NCI-H128 (cell line): ENCODE results near the gene EPX.

Experiments used
- DNase-seq: peaks from one replicate; lab custom pipeline; 2025; ENCODE audit not compliant: unreplicated experiment; lab: John Stamatoyannopoulos, UW

The EPX gene

DNA sequence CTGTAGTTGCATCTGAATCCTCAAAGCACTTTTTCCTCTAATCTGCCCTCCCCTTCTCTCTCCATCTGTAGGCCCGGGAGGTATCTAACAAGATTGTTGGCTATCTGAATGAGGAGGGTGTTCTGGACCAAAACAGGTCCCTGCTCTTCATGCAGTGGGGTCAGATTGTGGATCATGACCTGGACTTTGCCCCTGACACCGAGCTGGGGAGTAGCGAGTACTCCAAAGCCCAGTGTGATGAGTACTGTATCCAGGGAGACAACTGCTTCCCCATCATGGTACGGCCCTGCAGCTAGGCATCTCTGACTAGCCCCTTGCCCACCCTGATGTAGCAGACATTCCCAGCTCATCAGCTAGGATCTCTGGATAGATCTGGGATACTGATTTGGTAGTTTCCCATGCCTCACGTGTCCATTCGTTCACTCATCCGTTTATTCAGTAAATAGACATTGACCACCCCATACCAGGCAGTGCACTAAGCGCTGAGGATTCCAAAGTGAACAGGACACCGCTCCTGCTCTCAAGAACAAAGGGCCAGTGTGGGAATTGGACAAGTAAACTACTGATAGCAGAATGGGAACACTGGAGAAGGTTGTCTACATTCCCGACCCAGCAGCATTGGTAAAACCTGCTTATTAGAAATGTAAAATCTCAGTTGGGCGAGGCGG lies 58.0 kb downstream of the EPX start:
- DNase-seq = no peak

DNA sequence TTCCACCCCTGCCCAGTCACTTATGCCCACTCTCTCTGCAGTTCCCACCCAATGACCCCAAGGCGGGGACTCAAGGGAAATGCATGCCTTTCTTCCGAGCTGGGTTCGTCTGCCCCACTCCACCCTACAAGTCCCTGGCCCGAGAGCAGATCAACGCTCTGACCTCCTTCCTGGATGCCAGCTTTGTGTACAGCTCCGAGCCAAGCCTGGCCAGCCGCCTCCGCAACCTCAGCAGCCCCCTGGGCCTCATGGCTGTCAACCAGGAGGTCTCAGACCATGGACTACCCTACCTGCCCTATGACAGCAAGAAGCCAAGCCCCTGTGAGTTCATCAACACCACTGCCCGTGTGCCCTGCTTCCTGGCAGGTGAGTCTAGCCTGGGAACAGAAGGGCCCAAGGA lies 59.6 kb downstream of the EPX start:
- no peak for DNase-seq

DNA sequence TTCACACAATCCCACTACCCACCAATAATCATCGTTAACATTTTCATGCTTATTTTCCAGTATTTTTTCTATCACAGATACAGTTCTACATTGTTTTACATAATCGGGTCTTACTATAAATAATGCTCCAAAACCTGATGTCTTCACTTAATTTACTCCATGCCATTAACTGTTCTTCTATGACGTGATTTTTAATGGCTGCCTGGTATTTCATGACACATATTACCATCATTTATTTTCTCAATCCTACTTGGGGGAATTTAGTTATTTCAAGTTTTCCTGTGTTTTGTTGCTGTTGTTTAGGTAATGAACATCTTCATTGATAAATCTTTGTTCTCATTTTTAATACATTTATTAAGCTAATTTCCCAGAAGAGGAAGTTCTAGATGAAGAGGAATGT lies 60.6 kb downstream of the EPX start:
- no peak for DNase-seq
